NCI-H748 (cell line): ENCODE data around the gene SCT.

ENCODE experiments used
- DNase-seq: peaks from one replicate; lab custom pipeline; 2025; ENCODE audit not compliant: unreplicated experiment; lab: John Stamatoyannopoulos, UW

Gene SCT

DNA sequence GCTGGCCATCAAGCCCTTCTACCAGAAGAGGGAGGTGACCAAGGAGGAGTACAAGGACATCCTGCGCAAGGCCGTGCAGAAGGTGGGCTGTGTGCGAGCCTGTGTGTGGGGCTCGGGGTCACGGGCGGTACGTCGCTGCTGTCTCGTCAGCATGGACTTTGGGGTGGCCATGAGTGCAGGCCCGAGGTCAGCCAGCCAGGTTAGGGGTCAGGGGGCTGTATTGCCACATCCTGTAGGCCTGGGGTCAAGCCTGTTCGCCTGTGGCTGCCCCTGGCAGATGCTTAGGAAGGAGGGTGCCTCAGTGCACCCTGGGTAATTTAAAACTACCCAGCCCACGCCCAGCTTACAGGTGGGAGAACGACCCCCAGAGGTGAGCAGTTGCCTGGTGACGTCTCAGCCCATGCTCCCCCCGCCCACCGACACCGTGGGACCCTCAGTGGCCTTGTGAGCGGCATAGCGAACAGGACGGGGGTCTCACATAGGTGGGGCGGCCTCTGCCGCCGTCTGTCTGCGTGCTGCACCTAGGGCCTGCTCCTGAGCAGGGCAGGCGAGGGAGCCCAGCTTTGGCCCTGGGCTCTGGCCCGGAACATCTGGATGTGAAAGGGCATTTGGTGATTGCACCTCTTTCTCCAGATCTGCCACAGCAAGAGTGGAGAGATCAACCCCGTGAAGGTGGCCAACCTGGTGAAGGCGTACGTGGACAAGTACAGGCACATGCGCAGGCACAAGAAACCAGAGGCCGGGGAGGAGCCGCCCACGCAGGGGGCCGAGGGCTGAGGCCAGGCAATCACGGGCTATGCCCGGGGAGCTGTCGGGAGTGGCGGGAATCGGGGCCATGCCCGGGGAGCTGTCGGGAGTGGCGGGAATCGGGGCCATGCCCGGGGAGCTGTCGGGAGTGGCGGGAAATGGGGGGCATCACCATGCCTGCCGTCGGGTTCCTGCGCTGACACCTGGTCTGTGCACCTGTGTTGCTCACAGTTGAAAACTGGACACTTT, 15.7 kb downstream of the SCT start:
- no peak for DNase-seq

DNA sequence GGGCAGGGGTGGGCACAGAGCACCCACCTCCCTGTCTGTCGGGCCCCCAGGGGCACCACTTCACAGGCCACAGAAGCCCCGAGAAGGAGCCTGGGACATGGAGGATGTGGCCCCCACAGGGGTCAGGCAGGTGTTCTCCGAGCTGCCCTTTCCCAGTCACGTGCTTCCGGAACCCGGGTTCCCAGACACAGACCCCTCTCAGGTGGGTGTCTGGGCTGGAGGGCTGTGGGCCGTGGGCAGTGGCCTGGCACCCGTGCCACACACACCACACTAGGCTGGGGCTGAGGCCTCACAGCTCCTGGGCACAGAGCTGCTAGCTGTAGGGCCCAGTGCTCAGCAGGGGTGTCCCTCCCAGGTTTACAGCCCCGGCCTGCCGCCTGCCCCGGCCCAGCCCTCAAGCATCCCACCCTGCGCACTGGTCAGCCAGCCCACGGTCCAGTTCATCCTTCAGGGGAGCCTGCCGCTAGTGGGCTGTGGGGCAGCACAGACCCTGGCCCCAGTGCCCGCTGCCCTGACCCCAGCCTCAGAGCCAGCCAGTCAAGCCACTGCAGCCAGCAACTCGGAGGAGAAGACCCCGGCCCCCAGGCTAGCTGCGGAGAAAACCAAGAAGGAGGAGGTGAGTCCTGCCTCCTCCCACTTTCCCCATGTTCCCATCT, 16.7 kb downstream of the SCT start:
- DNase-seq: no peak

DNA sequence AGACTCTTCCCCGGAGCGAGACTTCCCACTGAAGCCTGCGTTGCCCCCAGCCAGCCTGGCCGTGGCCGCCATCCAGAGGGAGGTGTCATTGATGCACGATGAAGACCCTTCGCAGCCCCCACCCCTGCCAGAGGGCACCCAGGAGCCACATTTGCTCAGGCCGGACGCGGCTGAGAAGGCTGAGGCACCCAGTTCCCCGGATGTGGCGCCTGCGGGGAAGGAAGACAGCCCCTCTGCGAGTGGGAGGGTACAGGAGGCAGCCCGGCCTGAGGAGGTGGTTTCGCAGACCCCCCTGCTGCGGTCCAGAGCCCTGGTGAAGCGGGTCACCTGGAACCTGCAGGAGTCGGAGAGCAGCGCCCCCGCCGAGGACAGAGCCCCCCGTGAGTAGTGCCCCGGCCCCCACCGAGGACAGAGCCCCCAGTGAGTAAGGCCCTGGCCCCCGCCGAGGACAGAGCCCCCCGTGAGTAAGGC, 17.6 kb downstream of the SCT start:
- no peak for DNase-seq

DNA sequence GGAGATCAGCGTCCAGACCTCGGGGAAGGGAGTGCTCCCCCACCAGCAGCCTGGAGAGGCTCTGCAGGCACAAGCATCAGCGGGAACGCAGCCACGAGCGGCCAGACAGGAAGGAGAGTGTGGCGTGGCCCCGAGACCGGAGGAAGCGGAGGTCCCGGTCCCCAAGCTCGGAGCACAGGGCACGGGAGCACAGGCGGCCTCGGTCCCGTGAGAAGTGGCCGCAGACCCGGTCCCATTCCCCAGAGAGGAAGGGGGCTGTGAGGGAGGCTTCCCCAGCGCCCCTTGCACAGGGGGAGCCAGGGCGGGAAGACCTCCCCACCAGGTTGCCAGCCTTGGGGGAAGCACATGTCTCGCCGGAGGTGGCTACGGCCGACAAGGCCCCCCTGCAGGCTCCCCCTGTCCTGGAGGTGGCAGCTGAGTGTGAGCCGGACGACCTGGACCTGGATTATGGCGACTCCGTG, 18.2 kb downstream of the SCT start:
- no peak for DNase-seq

DNA sequence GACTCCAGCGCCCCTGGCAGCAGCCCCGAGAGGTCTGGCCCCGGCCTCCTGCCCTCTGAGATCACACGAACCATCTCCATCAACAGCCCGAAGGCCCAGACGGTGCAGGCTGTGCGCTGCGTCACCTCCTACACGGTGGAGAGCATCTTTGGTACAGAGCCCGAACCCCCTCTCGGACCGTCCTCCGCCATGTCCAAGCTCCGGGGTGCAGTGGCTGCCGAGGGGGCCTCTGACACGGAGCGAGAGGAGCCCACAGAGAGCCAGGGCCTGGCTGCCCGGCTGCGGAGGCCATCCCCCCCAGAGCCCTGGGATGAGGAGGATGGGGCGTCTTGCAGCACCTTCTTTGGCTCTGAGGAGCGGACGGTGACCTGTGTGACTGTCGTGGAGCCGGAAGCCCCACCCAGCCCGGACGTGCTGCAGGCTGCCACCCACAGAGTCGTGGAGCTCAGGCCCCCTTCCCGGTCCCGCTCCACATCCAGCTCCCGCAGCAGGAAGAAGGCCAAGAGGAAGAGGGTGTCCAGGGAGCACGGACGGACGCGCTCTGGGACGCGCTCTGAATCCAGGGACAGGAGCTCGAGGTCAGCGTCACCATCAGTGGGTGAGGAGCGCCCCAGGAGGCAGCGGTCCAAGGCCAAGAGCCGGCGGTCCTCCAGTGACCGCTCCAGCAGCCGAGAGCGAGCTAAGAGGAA, 18.9 kb downstream of the SCT start:
- DNase-seq: no peak

DNA sequence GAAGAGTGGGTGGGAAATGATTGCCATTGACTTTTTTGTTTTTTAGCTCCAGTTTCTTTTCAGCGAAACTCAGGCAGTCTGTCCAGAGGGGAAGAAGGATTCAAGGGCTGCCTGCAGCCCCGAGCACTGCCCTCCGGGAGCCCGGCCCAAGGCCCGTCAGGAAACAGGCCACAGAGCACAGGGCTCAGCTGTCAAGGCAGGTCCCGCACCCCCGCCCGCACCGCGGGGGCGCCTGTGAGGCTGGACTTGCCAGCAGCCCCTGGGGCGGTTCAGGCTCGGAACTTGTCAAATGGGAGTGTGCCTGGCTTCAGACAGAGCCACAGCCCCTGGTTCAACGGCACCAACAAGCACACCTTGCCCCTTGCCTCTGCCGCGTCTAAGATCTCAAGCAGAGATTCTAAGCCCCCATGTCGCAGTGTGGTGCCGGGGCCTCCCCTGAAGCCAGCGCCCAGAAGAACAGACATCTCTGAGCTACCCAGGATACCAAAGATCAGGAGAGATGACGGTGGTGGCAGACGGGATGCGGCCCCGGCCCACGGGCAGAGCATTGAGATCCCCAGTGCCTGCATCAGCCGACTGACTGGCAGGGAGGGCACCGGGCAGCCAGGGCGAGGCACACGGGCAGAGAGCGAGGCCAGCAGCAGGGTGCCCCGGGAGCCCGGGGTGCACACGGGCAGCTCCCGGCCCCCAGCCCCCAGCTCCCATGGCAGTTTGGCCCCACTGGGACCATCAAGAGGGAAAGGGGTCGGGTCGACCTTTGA, 19.8 kb downstream of the SCT start:
- no peak for DNase-seq

DNA sequence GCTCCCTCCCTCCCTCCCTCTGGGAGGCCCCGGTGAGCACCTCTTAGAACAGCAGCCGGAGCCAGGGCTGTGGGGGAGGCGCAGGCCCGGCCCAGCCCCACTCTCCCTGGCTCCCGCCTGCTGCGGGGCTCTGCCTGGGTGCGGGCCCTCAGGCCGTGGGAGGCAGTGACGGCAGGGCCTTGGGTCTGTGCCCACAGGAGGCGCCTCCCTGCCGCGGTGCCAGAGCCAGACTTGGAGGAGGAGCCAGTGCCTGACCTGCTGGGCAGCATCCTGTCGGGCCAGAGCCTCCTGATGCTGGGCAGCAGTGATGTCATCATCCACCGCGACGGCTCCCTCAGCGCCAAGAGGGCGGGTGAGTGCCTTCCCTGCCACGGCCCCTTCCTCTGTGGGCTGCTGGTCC, 20.7 kb downstream of the SCT start:
- no peak for DNase-seq

DNA sequence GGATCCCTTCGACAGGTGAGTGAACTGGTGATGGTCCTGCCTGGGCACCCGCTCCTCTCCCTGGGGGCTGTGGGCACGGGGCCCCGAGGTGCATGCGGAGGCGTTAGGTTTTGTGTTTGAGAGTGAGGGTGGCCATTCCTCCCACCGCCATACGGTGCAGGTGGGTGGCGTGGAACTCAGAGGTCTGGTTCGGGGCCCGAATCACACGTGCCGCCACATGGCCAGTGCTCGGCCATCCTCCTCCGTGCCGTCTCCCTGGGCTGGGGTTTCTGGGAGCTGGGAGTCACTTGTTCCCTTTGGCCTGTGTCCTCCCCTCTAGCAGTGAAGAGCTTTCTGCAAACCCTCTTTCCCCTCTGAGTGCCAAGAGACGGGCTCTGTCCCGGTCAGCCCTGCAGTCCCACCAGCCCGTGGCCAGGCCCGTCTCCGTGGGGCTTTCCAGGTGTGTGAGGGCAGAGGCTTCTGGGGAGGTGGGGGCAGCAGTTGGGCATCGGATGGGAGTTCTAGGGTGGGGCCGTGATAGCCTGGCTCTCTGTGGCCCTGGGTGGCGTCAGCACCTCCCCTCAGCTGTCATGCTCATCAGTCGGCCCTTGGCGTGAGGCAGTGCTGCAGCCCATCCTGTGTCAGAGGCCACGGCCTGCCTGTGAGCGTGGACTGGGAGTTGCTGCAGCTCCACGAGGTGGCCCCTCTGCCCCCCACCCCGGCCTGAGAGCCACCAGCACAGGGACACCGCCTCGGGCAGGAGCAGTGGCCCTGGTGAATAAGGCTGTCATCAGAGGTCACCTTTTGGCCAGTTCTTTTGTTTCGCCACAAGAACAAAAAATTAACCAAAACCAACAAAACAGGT, 21.5 kb downstream of the SCT start:
- no peak for DNase-seq

DNA sequence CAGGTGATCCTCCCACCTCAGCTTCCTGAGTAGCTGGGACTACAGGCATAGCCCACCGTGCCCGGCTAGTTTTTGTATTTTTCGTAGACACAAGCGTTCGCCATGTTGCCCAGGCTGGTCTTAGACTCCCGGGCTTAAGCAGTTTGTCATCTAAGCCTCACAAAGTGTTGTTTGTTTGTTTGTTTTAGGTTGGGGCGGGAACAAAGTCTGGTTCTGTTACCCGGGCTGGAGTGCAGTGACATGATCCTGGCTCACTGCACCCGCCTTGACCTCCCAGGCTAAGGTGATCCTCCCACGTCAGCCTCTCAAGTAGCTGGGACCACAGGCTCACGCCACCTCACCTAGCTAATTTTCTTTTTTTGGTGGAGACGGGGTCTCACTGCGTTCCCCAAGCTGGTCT, 23.8 kb downstream of the SCT start:
- DNase-seq: no peak

DNA sequence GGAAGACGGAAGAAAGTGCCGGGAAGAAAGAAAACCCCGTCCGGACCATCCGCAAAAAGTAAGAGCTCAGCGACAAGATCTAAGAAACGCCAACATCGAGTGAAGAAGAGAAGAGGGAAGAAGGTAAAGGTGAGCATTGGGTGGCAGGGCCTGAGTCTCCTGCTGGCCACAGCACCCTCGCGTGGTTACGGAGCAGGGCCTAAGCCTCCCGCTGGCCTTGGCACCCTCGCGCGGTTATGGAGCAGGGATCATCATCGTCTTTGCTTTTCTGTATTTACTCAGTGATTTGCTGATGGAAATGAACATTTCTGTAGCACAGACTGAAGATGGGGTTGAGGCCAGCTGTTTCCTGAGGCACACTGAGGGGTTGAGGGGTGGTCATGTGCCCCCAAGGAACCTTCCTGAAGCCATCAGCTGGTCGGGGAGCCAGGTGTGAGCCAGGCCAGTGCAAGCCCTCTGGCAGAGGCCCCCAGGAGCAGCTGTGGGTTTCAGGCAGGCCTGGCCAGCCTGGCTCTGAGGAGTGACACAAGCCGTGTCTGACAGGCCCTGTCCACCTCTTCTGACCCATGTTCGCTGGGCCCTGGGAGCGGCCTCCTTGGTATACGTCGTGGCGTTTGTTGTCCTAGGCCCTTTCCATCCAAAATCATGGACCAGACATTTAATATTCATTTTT, 25.3 kb downstream of the SCT start:
- no peak for DNase-seq

DNA sequence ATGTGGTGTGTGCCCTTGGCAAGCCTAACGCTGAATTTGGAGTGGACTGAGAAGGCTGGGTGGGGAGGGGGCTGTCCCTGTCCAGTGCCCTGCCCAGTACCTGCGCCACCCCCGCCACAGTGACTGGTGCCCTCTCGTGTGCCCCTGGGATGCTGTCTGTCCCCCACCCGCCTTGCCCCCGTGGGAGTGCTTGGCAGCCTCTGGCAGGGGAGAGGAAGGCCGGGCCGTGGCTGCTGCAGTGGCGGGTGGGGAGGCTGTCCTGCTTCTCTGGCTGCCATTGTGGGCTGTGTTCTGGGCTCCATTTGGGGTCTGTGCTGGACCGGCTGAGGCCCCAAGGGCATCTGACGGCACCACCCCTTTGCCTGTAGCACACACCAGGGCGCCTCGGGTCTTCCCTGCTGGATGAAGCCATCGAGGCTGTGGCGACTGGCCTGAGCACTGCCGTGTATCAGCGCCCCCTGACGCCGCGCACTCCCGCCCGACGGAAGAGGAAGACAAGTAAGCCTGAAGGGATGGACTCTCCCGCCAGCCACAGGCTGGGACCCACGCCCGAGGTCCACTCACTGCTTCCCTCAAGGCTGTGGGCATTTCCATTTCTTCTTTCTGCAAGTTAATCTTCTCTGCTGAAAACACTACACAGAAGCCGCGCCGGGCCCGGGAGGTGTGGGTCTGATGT, 28.8 kb downstream of the SCT start:
- DNase-seq: no peak

DNA sequence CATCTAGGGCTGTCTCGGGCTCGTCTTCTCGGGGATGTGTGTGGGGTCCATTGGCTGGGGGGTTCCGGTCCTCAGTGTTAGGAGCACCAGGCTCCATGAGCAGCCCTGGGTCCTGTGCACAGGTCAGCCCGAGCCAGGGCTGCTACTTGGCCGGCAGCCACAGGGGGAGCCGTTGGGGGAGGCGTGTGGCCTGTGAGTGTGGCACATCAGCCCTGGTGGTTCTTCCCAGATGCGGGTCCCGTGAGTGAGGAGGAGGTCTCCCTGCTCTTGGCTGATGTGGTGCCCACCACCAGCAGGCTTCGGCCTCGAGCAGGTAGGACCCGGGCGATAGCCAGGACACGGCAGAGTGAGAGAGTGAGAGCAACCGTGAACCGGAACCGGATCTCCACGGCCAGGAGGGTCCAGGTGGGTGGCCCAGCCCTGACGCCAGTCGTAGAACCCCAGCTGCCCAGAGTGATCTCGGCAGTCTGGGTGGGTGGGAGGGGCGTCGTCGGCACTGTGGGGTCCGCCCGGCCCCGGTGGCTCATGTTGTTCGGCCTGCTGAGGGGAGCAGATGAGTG, 29.7 kb downstream of the SCT start:
- no peak for DNase-seq

DNA sequence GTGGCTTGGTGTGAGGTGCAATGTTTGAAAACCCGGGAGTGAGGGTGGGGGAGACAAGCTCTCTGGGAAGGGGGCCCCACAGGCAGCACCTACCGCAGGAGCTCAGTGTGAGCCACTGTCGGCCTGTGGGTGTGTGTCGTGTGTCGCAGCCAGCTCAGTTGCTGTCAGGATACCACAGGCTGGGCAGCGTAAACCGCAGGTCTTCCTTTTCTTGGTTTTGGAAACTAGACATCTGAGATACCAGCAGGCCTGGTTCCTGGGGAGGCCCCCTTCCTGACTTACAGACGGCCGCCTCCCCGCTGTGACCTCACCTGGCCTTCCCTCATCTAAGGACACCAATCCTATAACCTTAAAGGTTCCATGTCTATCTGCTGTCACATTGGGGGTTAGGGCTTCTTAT, 30.6 kb downstream of the SCT start:
- no peak for DNase-seq

DNA sequence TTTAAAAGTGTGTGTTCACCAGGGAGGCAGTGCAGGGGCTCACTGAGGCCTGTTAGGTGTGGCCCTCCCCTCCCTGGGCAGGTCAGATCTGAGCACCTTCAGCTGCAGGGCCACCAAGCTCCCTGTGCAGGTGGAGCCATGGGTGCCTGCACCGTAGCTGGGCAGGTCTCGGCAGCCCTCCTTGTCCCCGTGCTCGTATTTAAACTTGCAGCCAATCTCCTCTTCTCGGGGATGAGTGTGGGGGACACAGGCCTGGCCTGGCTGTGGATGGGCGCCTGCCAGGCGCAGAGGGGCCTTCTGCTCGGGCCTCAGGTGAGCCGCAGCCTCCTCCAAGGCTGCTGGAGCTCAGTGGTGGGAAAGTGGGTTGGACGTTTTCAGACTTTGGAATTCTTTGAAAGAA, 31.6 kb downstream of the SCT start:
- DNase-seq: no peak

DNA sequence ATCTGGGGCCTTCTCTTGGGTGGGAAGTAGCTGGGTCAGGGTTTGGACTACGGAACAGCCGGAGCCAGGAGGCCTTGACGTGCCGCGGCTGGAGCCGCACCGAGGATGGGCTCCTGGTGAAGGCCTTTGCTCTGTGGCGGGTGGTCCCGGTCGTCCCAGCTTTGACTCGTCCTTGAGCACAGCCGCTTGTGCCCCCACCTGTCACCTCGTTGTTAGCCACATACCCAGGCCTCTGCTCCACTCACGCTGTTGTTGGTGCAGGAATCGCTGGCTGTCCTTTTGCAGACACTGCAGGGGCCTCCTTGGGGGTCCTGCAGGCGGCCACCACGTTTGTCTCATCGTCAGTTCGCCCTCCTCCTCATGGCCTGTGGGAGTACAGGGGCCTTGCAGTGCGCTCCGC, 33.6 kb downstream of the SCT start:
- DNase-seq: no peak

DNA sequence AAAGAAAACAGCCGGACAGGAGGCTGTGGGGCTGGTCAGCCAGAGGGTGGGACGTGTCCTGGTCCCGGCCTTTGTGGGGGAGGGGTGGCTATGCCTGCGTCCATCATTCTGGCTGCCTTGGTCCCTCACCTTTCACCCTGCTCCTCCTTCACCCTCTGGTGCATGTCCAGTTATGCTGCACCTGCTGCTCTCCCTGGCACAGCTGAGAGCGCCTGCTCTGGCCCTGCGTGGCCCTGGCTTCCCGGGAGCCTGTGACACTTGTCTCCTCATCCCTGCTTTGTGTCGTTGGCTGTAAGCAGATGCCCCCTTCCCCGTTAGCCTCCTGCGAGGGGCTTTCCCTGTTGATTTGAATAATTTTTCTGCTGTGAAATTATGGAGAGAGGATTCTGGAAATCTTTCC, 34.1 kb downstream of the SCT start:
- no peak for DNase-seq

DNA sequence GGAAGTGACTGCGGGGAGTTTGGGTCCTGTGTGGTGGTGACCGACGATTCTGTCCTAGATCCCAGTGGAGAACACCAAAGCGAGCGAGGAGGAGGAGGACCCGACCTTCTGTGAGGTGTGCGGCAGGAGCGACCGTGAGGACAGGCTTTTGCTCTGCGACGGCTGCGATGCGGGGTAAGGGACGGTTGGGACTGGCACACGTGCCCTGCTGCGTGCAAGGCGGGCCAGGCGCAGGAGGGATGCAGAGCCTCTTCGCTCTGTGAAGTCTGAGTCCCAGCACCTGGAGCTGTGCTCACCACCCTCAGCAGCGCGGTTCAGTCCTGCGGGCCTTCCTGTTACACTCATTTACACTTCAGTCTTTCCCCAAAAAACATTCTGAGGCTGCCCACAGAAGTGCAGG, 34.5 kb downstream of the SCT start:
- no peak for DNase-seq

DNA sequence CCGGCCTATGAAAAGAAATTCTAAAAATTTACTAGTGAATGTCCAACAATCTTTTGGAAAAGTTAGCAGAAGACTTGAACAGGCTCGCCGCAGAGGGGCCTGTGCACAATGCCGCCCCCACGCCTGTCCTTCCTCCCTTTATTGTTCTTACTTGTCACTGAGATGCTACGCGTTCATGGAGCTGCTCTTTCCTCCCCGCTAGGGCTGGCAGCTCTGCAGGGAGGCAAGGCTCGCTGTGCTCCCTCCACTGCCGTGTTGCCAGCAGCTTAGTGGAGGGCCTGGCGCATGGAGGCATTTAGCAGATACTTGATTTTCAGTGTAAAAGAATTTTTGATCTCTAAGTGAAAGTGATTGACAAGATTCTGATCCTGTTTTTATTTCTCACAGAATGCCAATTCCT, 36.0 kb downstream of the SCT start:
- no peak for DNase-seq

DNA sequence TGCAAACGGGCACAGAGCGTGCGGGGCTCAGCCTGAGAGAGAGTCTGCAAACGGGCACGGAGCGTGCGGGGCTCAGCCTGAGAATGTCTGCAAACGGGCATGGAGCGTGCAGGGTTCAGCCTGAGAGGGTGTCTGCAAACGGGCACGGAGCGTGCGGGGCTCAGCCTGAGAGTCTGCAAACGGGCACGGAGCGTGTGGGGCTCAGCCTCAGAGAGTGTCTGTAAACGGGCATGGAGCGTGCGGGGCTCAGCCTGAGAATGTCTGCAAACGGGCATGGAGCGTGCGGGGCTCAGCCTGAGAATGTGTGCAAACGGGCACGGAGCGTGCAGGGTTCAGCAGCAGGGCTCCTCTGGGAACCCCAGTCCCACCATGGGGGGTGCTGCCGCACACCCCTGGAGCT, 37.2 kb downstream of the SCT start:
- DNase-seq: no peak
